Mesendoderm (in vitro differentiated cells): Measurements from ENCODE around the gene SNX7.

Source experiments
- DNase-seq: peaks from one replicate; pipeline ENCODE4 v3.0.0; 2013
- H2AK5ac ChIP-seq: 2 replicates; pipeline ENCODE4 v1.6.1; 2013; ENCODE audit warnings: low read length, inconsistent platforms
- H2BK120ac ChIP-seq: 2 replicates; pipeline ENCODE4 v1.6.1; 2013; ENCODE audit warnings: low read depth, mild to moderate bottlenecking, low read length, moderate library complexity, mixed read lengths
- H2BK15ac ChIP-seq: replicated peaks from 2 replicates; pipeline ENCODE4 v1.6.1; 2013; ENCODE audit warnings: low read depth, mild to moderate bottlenecking, moderate library complexity
- H2BK5ac ChIP-seq: 2 replicates; pipeline ENCODE4 v1.6.1; 2013; ENCODE audit warnings: low read length, inconsistent platforms
- H3K18ac ChIP-seq: 2 replicates; pipeline ENCODE4 v1.6.1; 2013; ENCODE audit warnings: mild to moderate bottlenecking, low read length, mixed read lengths
- H3K23ac ChIP-seq: one replicate; pipeline ENCODE4 v1.6.1; 2013; ENCODE audit warnings: low read length
- H3K27ac ChIP-seq: 2 replicates; pipeline ENCODE4 v1.5.1; 2013; ENCODE audit warnings: low read depth, mild to moderate bottlenecking, inconsistent platforms, low read length, moderate library complexity
- H3K27me3 ChIP-seq: 2 replicates; pipeline ENCODE4 v1.6.1; 2013; ENCODE audit warnings: low read length, control low read depth, mild to moderate bottlenecking, inconsistent platforms; ENCODE audit not compliant: insufficient read depth, poor library complexity
- H3K36me3 ChIP-seq: 2 replicates; pipeline ENCODE4 v1.6.1; 2013; ENCODE audit warnings: low read length, inconsistent platforms; ENCODE audit not compliant: control insufficient read depth, insufficient read depth
- H3K4ac ChIP-seq: one replicate; pipeline ENCODE4 v1.6.1; 2013; ENCODE audit warnings: low read depth, mild to moderate bottlenecking, low read length, moderate library complexity
- H3K4me1 ChIP-seq: 2 replicates; pipeline ENCODE4 v1.6.1; 2013; ENCODE audit warnings: low read depth, low read length, inconsistent platforms; ENCODE audit not compliant: control insufficient read depth
- H3K4me2 ChIP-seq: 2 replicates; pipeline ENCODE4 v1.6.1; 2013; ENCODE audit warnings: low read length
- H3K4me3 ChIP-seq: 2 replicates; pipeline ENCODE4 v1.5.1; 2013; ENCODE audit warnings: mild to moderate bottlenecking, low read length
- H3K56ac ChIP-seq: one replicate; pipeline ENCODE4 v1.6.1; 2013; ENCODE audit warnings: low read length
- H3K79me1 ChIP-seq: 2 replicates; pipeline ENCODE4 v1.6.1; 2013; ENCODE audit warnings: low read length, inconsistent platforms
- H3K79me2 ChIP-seq: 2 replicates; pipeline ENCODE4 v1.6.1; 2013; ENCODE audit warnings: mild to moderate bottlenecking, low read length; ENCODE audit not compliant: control insufficient read depth, insufficient read depth
- H3K9ac ChIP-seq: 2 replicates; pipeline ENCODE4 v1.6.1; 2013; ENCODE audit warnings: low read length, inconsistent platforms
- H4K5ac ChIP-seq: one replicate; pipeline ENCODE4 v1.6.1; 2013; ENCODE audit warnings: low read length
- H4K8ac ChIP-seq: one replicate; pipeline ENCODE4 v1.6.1; 2013; ENCODE audit warnings: low read depth, mild to moderate bottlenecking, control low read depth, low read length, moderate library complexity
- WGBS: extraction: QIAGEN DNeasy Blood & Tissue Kit; methylation state at CpG from one replicate; pipeline ENCODE4 v1.1.7; 2013; ENCODE audit warnings: low lambda C conversion rate, missing lambda C conversion rate; ENCODE audit not compliant: insufficient coverage; ENCODE audit errors: extremely low coverage; 5-methylcytosine and 5-hydroxymethylcytosine counted together

SNX7 gene

DNA sequence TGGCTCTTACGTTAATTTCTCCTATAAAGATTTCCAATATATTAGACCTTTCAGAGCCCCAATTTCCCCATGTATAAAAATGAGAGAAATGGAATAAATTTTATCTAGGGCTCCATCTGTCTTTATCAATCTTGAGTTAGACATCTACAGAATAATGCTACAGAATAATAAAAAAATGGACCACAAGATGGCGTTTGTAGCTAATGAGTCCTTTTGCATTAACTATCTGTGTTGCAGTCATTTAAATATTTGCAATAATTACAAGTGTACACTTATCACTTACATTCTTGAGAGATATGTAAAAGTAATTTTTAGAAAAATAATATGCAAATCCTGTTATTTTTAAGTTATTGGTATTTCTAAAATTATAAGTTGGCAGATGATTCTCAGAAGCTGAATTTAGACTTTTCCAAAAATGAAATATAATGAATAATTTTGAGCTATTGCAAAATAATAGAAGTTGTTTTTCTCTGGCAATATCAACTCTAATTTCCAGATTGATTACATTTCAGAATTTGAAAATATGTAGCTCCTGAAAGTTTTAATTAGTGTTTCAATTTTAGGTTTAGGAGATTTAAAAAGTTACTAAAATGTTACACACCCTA lies 87.7 kb downstream of the SNX7 start:
- no peak overlapping the region for H4K8ac ChIP-seq
- no peak overlapping the region for H4K5ac ChIP-seq
- no peak overlapping the region for H2AK5ac ChIP-seq
- H2BK15ac ChIP-seq: no peak overlapping the region
- no peak overlapping the region for H3K56ac ChIP-seq
- no peaks in the 10 kb centered on the region for H3K79me2 ChIP-seq
- no peaks in the 10 kb centered on the region for H3K4me1 ChIP-seq
- no peak overlapping the region for H3K4ac ChIP-seq
- H3K79me1 ChIP-seq: no peaks in the 10 kb centered on the region
- H3K18ac ChIP-seq: no peak overlapping the region
- H3K23ac ChIP-seq: no peak overlapping the region
- no peak for DNase-seq
- H3K4me2 ChIP-seq: no peak overlapping the region
- no CpG with 5 or more reads among the region's 2 CpGs for WGBS
- H3K36me3 ChIP-seq: no peaks in the 10 kb centered on the region
- H3K4me3 ChIP-seq: no peak overlapping the region
- H2BK120ac ChIP-seq: no peak overlapping the region
- H3K27ac ChIP-seq: no peak overlapping the region
- no peak overlapping the region for H2BK5ac ChIP-seq
- no peak overlapping the region for H3K9ac ChIP-seq
- H3K27me3 ChIP-seq: no peaks in the 10 kb centered on the region

- Histone ChIP-seq H2BK15ac (no peak overlapping the region), H2BK120ac (no peak overlapping the region), H3K4me2 (no peak overlapping the region), H3K79me2 (no peaks in the 10 kb centered on the region), H3K9ac (no peak overlapping the region), H4K8ac (no peak overlapping the region), H4K5ac (no peak overlapping the region), H2AK5ac (no peak overlapping the region), H3K79me1 (no peaks in the 10 kb centered on the region), H3K4me3 (no peak overlapping the region), H3K27me3 (no peaks in the 10 kb centered on the region), H3K4ac (no peak overlapping the region), H3K36me3 (no peaks in the 10 kb centered on the region), H3K4me1 (no peaks in the 10 kb centered on the region), H3K56ac (no peak overlapping the region), H3K23ac (no peak overlapping the region), H3K27ac (no peak overlapping the region), H3K18ac (no peak overlapping the region), H2BK5ac (no peak overlapping the region)
- DNase-seq: no peak
- no CpG with 5 or more reads among the region's 1 CpG for WGBS
Observed at GRCh38 chr1:98754176-98754575, 92.7 kb downstream of the SNX7 start.

DNA sequence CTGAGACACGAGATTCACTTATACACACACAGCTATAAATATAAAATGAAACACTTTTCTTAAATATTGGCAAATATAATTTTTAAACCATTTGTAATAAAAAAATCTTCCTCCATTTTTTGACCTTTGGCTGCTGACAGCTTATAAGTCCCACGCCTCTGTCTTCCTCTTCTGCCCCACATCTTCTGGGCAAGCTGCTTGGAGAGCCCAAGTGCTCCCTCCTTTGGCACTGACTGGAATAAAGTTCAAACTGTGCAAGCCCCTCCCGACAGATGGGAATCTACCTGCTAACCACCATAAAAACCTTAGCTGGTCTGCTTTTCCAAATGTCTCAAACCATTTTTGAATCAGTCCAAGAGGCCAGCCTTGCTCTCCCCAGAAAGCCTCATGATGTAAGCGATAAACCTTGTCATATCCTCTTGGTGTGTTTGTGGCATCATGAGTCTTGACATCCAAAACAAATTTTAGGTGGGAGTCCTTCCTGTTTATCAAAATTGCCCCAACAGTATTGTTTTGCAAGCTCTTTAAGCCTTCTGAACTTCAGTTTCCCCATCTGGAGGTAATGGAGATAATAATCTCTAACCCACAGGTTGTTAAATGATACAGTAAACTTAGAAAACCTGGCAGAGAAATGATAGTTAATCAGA lies 99.8 kb downstream of the SNX7 start:
- no peak overlapping the region for H3K18ac ChIP-seq
- H3K4me1 ChIP-seq: no peaks in the 10 kb centered on the region
- DNase-seq: peak; percentile 65
- H3K4me3 ChIP-seq: no peak overlapping the region
- no peak overlapping the region for H3K9ac ChIP-seq
- no peak overlapping the region for H2BK120ac ChIP-seq
- no peak overlapping the region for H4K8ac ChIP-seq
- no peak overlapping the region for H3K56ac ChIP-seq
- H4K5ac ChIP-seq: no peak overlapping the region
- H3K27me3 ChIP-seq: no peaks in the 10 kb centered on the region
- H3K36me3 ChIP-seq: no peaks in the 10 kb centered on the region
- no peak overlapping the region for H2BK5ac ChIP-seq
- no peak overlapping the region for H3K27ac ChIP-seq
- H3K79me1 ChIP-seq: no peaks in the 10 kb centered on the region
- H3K79me2 ChIP-seq: no peaks in the 10 kb centered on the region
- H3K4ac ChIP-seq: no peak overlapping the region
- WGBS: no CpG with 5 or more reads among the region's 4 CpGs
- H2AK5ac ChIP-seq: no peak overlapping the region
- no peak overlapping the region for H3K23ac ChIP-seq
- no peak overlapping the region for H2BK15ac ChIP-seq
- H3K4me2 ChIP-seq: no peak overlapping the region

DNA sequence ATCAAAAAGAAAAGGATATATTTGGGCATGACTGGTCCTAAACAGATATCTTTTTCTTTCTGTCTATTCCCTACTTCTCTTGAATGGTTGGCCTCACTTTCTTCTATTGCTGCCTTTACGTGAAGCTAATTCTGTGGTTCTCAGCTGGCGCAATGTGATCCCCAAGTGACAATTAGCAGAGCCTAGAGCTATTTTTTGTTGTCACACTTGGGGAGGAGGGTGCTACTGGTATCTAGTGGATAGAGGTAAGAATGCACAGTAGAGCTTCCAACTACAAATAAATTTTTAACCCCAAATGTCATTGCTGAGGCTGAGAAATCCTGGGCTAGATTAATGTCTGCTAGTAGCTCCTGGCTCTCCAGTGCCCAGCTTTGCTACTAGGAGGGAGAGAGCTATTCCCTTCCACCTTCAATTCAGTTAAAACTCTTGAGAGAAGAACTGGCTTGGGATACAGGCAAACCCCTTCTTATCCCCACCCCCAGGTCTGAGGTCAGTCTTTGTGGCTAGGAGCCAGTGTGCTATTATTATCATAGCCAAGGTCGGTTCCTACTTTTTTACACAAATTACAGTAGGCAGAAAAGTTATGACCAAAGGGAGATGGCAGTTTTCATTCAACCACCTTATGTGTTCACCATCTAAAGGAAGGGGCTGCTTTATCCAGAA lies 102.1 kb downstream of the SNX7 start:
- Histone ChIP-seq H3K9ac (no peak overlapping the region), H3K27ac (no peak overlapping the region), H3K79me1 (no peaks in the 10 kb centered on the region), H3K27me3 (no peaks in the 10 kb centered on the region), H3K36me3 (no peaks in the 10 kb centered on the region), H3K4me3 (no peak overlapping the region), H3K4me1 (no peaks in the 10 kb centered on the region), H3K4ac (no peak overlapping the region), H3K56ac (no peak overlapping the region), H3K23ac (no peak overlapping the region), H2BK120ac (no peak overlapping the region), H4K5ac (no peak overlapping the region), H2AK5ac (no peak overlapping the region), H3K4me2 (no peak overlapping the region), H3K18ac (no peak overlapping the region), H2BK5ac (no peak overlapping the region), H4K8ac (no peak overlapping the region), H3K79me2 (no peaks in the 10 kb centered on the region), H2BK15ac (no peak overlapping the region)
- no CpG with 5 or more reads among the region's 3 CpGs for WGBS
- no peak for DNase-seq

GRCh38 chr1:98764485-98764884 lies 103.0 kb downstream of the SNX7 start:
- no peaks in the 10 kb centered on the region for H3K27me3 ChIP-seq
- H2BK5ac ChIP-seq: no peak overlapping the region
- H4K8ac ChIP-seq: no peak overlapping the region
- no peak for DNase-seq
- no peaks in the 10 kb centered on the region for H3K36me3 ChIP-seq
- WGBS: no CpG with 5 or more reads among the region's 1 CpG
- no peaks in the 10 kb centered on the region for H3K79me2 ChIP-seq
- no peak overlapping the region for H4K5ac ChIP-seq
- H3K4me1 ChIP-seq: no peaks in the 10 kb centered on the region
- no peak overlapping the region for H3K4me3 ChIP-seq
- H3K23ac ChIP-seq: no peak overlapping the region
- H3K4ac ChIP-seq: no peak overlapping the region
- no peak overlapping the region for H2BK120ac ChIP-seq
- H3K9ac ChIP-seq: no peak overlapping the region
- H2AK5ac ChIP-seq: no peak overlapping the region
- H3K18ac ChIP-seq: no peak overlapping the region
- H3K79me1 ChIP-seq: no peaks in the 10 kb centered on the region
- no peak overlapping the region for H3K56ac ChIP-seq
- H2BK15ac ChIP-seq: no peak overlapping the region
- H3K27ac ChIP-seq: no peak overlapping the region
- no peak overlapping the region for H3K4me2 ChIP-seq
